Activated naive CD8-positive, alpha-beta T cell treated with anti-CD3 and anti-CD28 coated beads for 36 hours (primary cell): ENCODE results near the gene RAD9B. TPM values are rescaled to one million over a fixed set of nuclear protein-coding genes. Genes with fewer than 3 reads are reported as not detected.
A peak's percentile ranks its signal among the peaks of the same experiment; 100 is the strongest.
"Not testable (repeated sequence)": the region's sequence is repeated elsewhere in the genome, so short reads cannot be mapped to it uniquely, and the experiment has no call there.

Source experiments
- DNase-seq: peaks from one replicate; pipeline ENCODE4 v3.0.0; 2021
- H3K27ac Mint-ChIP-seq: one replicate; pipeline ENCODE4 v1.8.0; 2022; ENCODE audit warnings: mild to moderate bottlenecking, moderate library complexity, mixed read lengths
- H3K27me3 Mint-ChIP-seq: one replicate; pipeline ENCODE4 v1.8.0; 2022; ENCODE audit warnings: mild to moderate bottlenecking, mixed read lengths
- H3K36me3 Mint-ChIP-seq: one replicate; pipeline ENCODE4 v1.8.0; 2021; ENCODE audit warnings: mild to moderate bottlenecking, mixed read lengths
- H3K4me1 Mint-ChIP-seq: one replicate; pipeline ENCODE4 v1.8.0; 2021; ENCODE audit warnings: mixed read lengths
- H3K4me3 Mint-ChIP-seq: one replicate; pipeline ENCODE4 v1.8.0; 2022; ENCODE audit warnings: mild to moderate bottlenecking, moderate library complexity, mixed read lengths
- H3K9me3 Mint-ChIP-seq: one replicate; pipeline ENCODE4 v1.8.0; 2022; ENCODE audit warnings: mixed read lengths
- total RNA-seq, 2 experiments: library from RNA; stranded (reverse); gene quantifications; one replicate each; pipeline ENCODE4 v1.2.3, GENCODE V29; 2021

Gene RAD9B
- total RNA-seq, 2 experiments from 2014 or later, result 2.8 to 3.2 TPM

DNA sequence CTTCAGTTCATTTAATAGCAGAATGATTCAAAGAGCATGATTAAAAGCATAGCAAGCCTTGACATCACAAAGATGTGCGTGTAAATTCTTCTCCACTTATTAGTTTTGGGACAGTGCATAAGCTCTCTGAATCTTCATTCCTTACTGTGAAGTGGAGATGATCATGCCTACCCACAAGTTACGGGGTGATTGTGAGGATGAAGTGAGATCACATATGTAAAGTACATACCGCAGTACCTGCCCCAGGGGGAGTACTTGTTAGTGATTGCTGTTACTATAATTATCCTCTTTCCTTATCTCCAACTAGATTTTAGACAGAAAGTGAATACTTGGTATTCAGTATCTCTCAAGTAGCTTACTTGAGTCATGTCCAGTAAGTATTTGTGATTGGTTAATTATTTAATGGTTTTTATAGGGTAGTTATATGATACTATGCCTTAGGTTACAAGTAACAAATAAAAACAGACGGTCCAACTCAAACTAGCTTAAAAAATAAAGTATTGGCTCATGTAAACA is 6.0 kb downstream of the RAD9B start:
- DNase-seq, result no peak
- H3K27me3 Mint-ChIP-seq, result no peaks in the 10 kb centered on the region
- no peak overlapping the region for H3K27ac Mint-ChIP-seq
- no peak overlapping the region for H3K4me3 Mint-ChIP-seq
- no peaks in the 10 kb centered on the region for H3K4me1 Mint-ChIP-seq
- H3K36me3 Mint-ChIP-seq, result no peaks in the 10 kb centered on the region
- H3K9me3 Mint-ChIP-seq, result no peaks in the 10 kb centered on the region

DNA sequence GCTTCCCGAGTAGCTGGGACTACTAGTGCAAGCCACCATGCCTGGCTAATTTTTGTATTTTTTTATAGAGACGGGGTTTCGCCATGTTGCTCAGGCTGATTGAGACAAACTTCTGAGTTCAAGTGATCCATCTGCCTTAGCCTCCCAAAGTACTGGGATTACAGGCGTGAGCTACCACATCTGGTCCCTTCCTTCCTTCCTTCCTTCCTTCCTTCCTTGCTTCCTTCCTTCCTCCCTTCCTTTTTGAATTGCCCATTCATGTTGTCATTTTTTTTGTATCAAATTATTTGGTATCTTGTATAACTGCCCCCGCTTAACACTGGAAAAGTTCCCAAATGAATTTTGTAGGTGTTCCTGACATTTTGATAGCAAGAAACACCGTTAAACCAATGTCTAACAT is 11.7 kb downstream of the RAD9B start:
- Mint-ChIP-seq H3K36me3 (no peaks in the 10 kb centered on the region), H3K4me3 (no peak overlapping the region), H3K9me3 (no peaks in the 10 kb centered on the region), H3K27ac (no peak overlapping the region), H3K4me1 (no peaks in the 10 kb centered on the region), H3K27me3 (no peaks in the 10 kb centered on the region)
- no peak for DNase-seq

DNA sequence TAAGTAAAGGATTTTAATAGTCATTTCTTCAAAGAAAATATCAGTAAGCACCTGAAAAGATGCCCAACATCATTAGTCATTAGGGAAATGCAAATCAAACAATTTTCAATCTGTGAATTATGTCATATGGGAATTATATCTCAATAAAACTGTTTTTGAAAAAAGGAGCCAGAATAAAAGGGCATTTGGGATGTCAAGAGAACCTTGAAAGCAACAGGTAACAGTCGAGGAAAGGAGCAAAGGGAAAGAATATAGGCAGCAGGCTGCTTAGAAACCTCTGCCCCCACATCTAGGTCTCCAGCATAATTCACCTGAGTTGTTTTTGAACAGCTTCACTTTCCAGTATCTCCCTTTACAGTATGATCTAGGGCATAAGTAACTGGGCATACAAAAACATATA is 12.2 kb downstream of the RAD9B start:
- DNase-seq, result no peak
- Mint-ChIP-seq H3K9me3 (no peaks in the 10 kb centered on the region), H3K27ac (no peak overlapping the region), H3K36me3 (no peaks in the 10 kb centered on the region), H3K27me3 (no peaks in the 10 kb centered on the region), H3K4me3 (no peak overlapping the region), H3K4me1 (no peaks in the 10 kb centered on the region)

DNA sequence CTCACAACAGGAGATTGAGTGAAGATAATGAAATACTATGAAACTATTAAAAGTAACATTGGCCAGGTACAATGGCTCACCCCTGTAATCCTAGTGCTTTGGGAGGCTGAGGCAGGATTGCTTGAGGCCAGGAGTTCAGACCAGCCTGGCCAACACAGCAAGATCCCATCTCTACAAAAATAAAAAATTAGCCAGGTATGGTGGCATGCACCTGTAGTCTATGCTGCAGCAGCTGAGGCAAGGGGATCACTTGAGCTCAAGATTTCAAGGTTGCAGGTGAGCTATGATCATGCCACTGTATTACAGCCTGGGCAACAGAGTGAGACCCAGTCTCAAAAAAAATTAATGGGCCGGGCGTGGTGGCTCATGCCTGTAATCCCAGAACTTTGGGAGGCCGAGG is 14.9 kb downstream of the RAD9B start:
- Mint-ChIP-seq H3K4me1 (no peaks in the 10 kb centered on the region), H3K4me3 (no peak overlapping the region), H3K27ac (no peak overlapping the region), H3K36me3 (no peaks in the 10 kb centered on the region), H3K27me3 (no peaks in the 10 kb centered on the region), H3K9me3 (no peaks in the 10 kb centered on the region)
- DNase-seq, result no peak

DNA sequence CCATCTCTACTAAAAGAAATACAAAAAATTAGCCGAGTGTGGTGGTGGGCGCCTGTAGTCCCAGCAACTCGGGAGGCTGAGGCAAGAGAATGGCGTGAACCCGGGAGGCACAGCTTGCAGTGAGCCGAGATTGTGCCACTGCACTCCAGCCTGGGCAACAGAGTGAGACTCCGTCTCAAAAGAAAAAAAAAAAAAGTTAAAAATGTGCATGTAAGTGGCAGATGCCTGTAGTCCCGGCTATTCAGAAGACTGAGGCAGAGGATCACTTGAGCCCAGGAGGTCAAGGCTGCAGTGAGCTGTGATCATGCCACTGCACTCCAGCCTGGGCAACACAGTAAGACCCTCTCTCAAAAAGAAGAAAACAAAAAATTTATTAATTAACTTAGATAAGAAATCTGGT is 15.9 kb downstream of the RAD9B start:
- H3K4me1 Mint-ChIP-seq, result not testable (repeated sequence)

DNA sequence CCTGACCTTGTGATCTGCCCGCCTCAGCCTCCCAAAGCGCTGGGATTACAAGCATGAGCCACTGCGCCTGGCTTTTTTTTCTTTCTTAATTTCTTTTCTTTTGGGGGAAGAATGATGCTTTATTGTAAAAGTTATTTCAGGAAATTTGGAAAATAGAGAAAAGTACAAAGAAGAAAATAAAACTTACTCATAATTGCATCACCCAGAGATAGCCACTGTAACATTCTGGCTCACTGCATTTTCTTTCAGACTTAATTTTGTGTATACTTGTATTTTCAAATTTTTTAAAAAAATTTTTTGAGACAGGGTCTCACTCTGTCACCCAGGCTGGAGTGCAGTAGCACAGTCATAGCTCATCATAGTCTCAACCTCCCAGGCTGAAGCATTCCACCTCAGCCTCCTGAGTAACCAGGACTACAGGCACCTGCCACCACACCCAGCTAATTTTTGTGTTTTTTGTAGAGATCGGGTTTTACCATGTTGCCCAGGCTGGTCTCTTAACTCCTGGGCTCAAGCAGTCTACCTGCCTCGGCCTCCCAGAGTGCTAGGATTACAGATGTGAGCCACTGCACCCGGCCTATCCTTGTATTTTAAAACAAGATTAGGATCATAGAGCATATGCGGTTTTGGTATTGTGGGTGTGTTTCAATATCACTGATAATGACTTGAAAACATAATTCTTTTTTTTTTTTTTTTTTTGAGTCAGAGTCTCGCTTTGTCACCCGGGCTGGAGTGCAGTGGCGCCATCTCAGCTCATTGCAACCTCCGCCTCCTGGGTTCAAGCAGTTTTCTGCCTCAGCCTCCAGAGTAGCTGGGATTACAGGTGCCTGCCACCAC is 19.0 kb downstream of the RAD9B start:
- H3K27ac Mint-ChIP-seq, H3K4me3 Mint-ChIP-seq, H3K4me1 Mint-ChIP-seq, H3K27me3 Mint-ChIP-seq, H3K9me3 Mint-ChIP-seq, DNase-seq, H3K36me3 Mint-ChIP-seq: not testable (repeated sequence)

More for the DNA sequence above, 15.9 kb downstream of the RAD9B start:
- not testable (repeated sequence) for DNase-seq, H3K27ac Mint-ChIP-seq, H3K9me3 Mint-ChIP-seq, H3K36me3 Mint-ChIP-seq, H3K4me3 Mint-ChIP-seq, H3K27me3 Mint-ChIP-seq

DNA sequence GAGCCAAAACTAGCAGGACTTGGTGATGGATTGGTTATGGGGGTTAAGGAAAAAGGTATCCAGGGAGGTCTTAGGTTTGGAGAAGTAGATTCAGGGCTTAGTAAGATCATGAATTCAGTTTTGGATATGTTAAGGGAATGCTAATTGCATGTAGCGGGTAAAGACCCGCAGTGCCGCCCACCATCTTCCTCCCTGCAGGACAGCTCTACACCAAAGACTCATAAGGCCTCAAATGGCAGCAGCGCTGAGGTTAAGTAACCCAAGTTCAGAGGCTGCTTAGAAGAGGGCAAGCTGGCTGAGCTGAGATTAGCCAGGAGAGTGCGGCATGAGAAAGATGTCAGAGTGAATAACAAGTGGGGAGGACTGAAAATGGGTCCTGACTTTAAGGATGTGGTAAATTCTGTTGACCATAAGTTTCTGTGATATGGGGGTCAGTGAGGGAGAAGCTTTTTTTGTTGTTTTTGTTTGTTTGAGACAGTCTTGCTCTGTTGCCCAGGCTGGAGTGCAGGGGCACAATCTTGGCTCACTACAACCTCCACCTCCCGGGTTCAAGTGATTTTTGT is 26.2 kb downstream of the RAD9B start:
- H3K27me3 Mint-ChIP-seq, result no peaks in the 10 kb centered on the region
- H3K4me3 Mint-ChIP-seq, result no peak overlapping the region
- H3K27ac Mint-ChIP-seq, result no peak overlapping the region
- peaks cover 5% of the 10 kb centered on the region for H3K9me3 Mint-ChIP-seq
- DNase-seq, result no peak
- peaks cover 42% of the 10 kb centered on the region for H3K36me3 Mint-ChIP-seq
- H3K4me1 Mint-ChIP-seq, result peaks cover 26% of the 10 kb centered on the region

DNA sequence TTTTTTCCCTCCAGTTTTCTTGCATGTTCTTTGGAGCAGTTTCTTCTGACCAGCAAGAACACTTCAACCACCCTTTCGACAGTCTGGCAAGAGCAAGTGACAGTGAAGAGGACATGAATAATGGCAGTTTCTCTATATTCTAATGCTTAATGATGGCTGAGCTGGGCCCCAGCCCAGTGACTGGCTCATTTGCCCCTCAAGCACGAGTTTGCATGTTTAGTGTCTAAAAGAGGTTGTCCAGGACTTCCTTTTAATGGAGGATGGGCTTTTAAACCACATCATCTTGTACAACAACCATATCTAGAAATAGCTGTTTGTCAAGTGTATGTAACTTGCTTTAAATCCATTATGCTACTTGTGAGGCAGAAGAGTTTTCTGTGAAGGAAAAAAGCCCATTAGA is 28.4 kb downstream of the RAD9B start:
- H3K27me3 Mint-ChIP-seq, result no peaks in the 10 kb centered on the region
- H3K4me1 Mint-ChIP-seq, result peaks cover 39% of the 10 kb centered on the region
- H3K27ac Mint-ChIP-seq, result no peak overlapping the region
- peaks cover 54% of the 10 kb centered on the region for H3K36me3 Mint-ChIP-seq
- no peak overlapping the region for H3K4me3 Mint-ChIP-seq
- DNase-seq, result no peak
- peaks cover 5% of the 10 kb centered on the region for H3K9me3 Mint-ChIP-seq

DNA sequence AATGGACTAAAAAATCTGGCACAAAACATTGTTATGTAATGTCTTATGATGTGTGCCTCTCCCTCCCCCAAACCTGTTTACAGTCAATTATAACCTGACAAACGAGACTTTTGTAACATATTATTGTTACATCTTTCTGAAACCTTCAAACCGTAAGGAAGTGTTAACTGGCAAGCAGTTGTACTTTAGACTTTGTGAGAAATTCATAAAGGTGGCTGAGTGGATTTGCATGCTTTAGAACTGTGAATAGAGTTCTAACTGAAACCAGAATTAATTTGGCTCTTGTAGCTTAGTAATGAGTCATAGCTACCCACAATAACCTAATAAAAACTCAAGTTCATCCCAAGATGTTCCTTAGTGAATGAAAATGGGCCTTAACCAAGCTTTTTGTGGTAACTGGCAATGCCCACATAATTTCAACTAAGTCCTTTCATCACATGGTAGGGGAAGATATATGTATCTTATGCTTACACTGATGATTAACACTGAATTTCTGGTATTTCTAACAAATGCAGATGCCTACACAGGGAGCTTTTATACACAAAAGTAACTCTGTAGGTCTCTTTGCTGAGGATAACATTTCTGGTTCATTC is 29.7 kb downstream of the RAD9B start:
- Mint-ChIP-seq H3K36me3 (peaks cover 59% of the 10 kb centered on the region), H3K27me3 (no peaks in the 10 kb centered on the region), H3K27ac (peak overlapping the region; percentile 81), H3K4me1 (peaks cover 45% of the 10 kb centered on the region), H3K9me3 (peaks cover 5% of the 10 kb centered on the region), H3K4me3 (peak overlapping the region; percentile 15)
- no peak for DNase-seq

DNA sequence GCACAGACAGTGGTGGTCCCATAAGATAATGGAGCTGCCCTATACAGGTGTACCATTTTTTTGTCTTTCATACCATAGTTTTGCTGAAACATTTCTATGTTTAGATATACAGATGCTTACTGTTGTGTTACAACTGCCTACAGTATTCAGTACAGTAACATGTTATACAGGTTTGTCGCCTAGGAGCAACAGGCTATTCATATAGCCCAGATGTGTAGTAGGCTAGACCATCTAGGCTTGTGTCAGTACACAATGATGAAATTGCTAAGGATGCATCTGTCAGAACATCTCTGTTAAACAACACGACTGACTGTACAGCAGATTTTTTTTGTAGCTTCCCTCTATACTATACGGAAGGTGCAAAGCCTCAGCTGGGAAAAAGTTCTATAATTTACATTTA is 30.5 kb downstream of the RAD9B start:
- Mint-ChIP-seq H3K27me3 (no peaks in the 10 kb centered on the region), H3K36me3 (peaks cover 59% of the 10 kb centered on the region)

DNA sequence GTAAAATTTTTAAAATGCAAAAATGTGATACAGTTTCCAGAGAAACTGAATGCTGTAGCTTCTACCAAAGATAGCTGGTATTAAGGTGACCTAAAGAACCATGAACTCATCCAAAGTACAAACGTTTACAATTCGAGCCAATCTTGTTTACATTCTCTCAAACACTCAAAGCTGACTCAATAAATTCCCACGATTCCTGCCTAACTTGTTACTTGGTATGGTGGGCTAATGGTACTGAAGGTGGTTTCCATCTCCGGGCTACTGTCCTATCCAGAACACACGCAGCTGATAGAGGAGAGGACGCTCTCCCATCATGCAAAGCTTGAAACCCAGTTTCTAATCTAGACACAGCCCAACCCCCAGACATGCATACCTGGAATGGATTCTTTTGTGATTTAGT is 31.5 kb downstream of the RAD9B start:
- Mint-ChIP-seq H3K27ac (no peak overlapping the region), H3K4me1 (peaks cover 54% of the 10 kb centered on the region), H3K36me3 (peaks cover 55% of the 10 kb centered on the region), H3K9me3 (peaks cover 5% of the 10 kb centered on the region), H3K4me3 (no peak overlapping the region), H3K27me3 (no peaks in the 10 kb centered on the region)
- DNase-seq, result no peak

More for the DNA sequence above, 30.5 kb downstream of the RAD9B start:
- H3K27ac Mint-ChIP-seq, result no peak overlapping the region
- peaks cover 5% of the 10 kb centered on the region for H3K9me3 Mint-ChIP-seq
- no peak overlapping the region for H3K4me3 Mint-ChIP-seq
- DNase-seq, result no peak
- peaks cover 49% of the 10 kb centered on the region for H3K4me1 Mint-ChIP-seq

DNA sequence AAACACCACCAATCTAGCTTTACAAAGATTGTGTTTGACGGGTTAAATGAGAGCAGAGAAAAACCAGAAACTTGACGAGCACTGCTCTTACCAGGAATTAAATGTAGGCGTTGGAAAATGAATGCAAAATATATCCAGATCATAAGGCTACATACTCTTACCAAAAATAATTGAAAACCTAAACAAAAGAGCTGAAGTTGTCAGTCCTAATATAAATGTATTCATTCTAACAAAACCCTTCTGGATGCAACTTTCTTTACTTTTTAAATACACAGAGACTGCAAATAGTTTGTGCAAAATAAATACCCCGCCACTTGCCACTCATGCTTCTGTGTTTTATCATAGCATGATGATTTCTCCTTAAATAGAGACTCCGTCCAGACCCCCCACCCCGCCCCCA is 32.7 kb downstream of the RAD9B start:
- H3K4me3 Mint-ChIP-seq, result no peak overlapping the region
- H3K27me3 Mint-ChIP-seq, result no peaks in the 10 kb centered on the region
- no peak for DNase-seq
- H3K36me3 Mint-ChIP-seq, result peaks cover 49% of the 10 kb centered on the region
- peak overlapping the region; percentile 45 for H3K27ac Mint-ChIP-seq
- peaks cover 2% of the 10 kb centered on the region for H3K9me3 Mint-ChIP-seq
- peaks cover 55% of the 10 kb centered on the region for H3K4me1 Mint-ChIP-seq

DNA sequence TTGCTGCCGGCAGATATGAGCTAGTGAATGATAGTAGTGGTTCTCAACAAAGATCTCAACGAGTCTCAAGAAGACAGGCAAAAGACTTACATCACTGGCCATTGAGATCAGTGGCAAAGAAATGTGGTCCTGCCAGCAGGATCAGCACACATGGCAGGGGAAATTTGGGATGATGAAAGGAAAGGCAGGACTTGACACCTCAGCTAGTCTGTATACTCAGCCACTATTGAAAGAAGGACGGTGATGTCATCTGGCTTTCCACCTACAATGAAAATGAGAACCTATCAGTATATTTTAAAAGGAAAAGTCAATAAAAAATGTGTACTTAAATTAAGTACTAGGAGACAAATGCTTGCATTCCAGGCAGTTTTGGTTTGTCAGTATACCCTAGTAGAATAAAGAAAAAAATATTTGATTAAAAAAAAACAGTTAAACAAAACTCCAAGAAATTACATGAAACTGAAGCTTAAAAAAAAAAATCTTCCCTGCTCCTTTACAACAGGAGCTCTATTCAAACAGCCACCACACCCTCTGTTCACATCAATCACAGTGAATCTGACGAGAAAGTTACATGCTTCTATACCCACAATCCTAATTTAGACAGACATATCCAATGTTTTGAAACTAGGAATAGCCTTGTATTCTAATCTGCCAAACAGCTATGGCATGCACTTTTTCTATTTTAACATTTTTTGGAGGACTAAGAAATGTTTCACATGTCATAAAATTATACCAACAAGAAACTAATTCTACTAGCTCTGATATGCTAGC is 34.9 kb downstream of the RAD9B start:
- no peaks in the 10 kb centered on the region for H3K27me3 Mint-ChIP-seq
- H3K27ac Mint-ChIP-seq, result peak overlapping the region; percentile 7
- H3K4me3 Mint-ChIP-seq, result no peak overlapping the region

DNA sequence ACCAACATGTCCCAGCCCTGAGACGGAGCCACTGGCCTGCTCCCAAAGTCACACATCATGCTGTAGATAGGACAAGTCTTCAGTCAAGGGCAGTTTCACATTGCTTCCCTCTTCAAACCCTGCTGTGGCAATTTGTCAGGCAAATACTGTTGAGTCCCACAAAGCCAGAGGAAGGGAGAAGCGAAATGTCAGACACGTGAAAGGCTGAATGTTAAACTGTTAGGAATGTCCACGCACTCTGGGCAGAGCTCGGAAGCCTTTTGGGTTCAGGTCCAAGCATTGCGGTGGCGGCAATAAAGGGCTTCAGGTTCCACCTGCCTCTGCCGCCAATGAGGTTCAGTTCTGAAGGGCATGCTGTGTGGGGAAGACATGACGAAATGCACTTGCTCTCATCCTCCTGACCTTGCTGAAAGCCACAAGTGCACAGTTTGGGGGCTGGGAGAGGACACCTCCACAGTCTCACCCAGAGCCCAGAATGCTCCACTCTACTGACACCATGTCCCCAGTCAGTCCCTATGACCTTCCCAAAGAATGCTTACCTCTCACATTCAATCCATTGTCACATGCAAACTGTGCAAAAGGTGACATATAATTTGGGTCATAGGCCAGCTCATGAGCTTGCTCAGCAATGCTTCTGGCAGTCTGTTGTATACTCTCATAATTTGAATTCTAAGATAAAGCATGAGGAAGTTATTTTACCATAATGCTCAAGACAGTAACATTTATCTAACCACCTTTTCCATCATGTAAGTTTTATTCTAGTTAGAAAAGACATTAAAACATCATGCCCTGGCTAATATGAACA is 35.7 kb downstream of the RAD9B start:
- H3K27ac Mint-ChIP-seq, result peak overlapping the region; percentile 35
- H3K4me3 Mint-ChIP-seq, result no peak overlapping the region

More for the DNA sequence above, 34.9 kb downstream of the RAD9B start:
- H3K4me1 Mint-ChIP-seq, result peaks cover 48% of the 10 kb centered on the region
- H3K36me3 Mint-ChIP-seq, result peaks cover 35% of the 10 kb centered on the region
- H3K9me3 Mint-ChIP-seq, result no peaks in the 10 kb centered on the region
- no peak for DNase-seq

More for the DNA sequence above, 35.7 kb downstream of the RAD9B start:
- no peak for DNase-seq
- H3K36me3 Mint-ChIP-seq, result peaks cover 38% of the 10 kb centered on the region
- peaks cover 45% of the 10 kb centered on the region for H3K4me1 Mint-ChIP-seq
- H3K27me3 Mint-ChIP-seq, result no peaks in the 10 kb centered on the region
- no peaks in the 10 kb centered on the region for H3K9me3 Mint-ChIP-seq
